Measurements from ENCODE around the gene CSTB. TPM values are rescaled to one million over a fixed set of nuclear protein-coding genes. Genes with fewer than 3 reads are reported as not detected.

The CSTB gene
- total and polyA plus RNA-seq, 2 of the 8 experiments (the other 6 are each of a cell fraction or from before 2014, with no cell fraction given): 53.8 to 64.1 TPM

DNA sequence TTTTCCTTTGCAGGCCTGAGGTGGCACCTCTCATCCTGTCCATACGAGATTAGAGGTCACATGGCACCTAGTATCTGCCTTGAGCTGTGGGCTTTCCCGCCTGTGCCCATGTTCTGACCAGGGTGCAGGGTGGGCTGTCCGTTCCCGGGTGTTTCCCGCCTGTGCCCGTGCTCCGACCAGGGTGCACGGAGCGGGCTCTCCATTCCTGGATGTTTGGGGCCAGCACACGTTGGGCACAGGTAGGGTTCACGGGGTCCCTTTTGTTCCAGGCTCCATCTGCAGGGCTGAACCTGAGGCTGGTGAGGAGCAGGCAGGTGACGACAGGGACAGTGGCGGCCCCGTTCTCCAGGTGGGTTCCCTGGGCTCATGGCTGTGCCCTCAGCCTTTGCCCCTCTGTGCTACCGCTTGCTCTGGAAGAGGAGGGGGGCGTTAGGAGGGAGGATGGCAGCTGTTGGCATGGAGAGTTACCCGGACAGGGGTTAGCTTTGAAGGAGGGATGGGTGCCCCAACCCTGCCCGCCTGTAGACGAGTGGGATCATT is 23.3 kb upstream of the CSTB start:
- Histone ChIP-seq H3K23me2 (ENCODE audit: low read depth, low read length) (no peaks in the 10 kb centered on the region), H3K4ac (replicated peaks; ENCODE audit: insufficient read length, low read depth, low read length) (no peak overlapping the region), H4K5ac (ENCODE audit: insufficient read length, low read depth, low read length) (no peak overlapping the region), H2BK12ac (ENCODE audit: low read depth, low read length) (no peak overlapping the region), H2BK20ac (ENCODE audit: low read length) (no peak overlapping the region), H3K9me3 (ENCODE audit: insufficient read depth in 2 of 2, low read depth in 1 of 2, low read length in 1 of 2) (no peaks in the 10 kb centered on the region), H4K8ac (ENCODE audit: extremely low read depth, insufficient read depth, low read length) (no peak overlapping the region; the same call in 1 of the 2 replicates), H3K18ac (ENCODE audit: extremely low read depth, low read length) (no peak overlapping the region), H3K4me1 (replicated peaks in 1 of 4; ENCODE audit: control insufficient read depth in 3 of 4, insufficient read depth in 4 of 4, low read length in 3 of 4) (no peaks in the 10 kb centered on the region), H2AK5ac (ENCODE audit: low read depth, low read length) (no peak overlapping the region), H2BK120ac (replicated peaks; ENCODE audit: low read depth, low read length) (no peak overlapping the region), H3K14ac (ENCODE audit: insufficient read length) (no peak overlapping the region), H3K4me3 (ENCODE audit: extremely low read depth in 1 of 4, insufficient read depth in 2 of 4, low read depth in 3 of 4, low read length in 4 of 4) (no peak overlapping the region), H2AFZ (ENCODE audit: low read length) (no peak overlapping the region), H4K91ac (replicated peaks; ENCODE audit: insufficient read length, low read length) (no peak overlapping the region), H3K27ac (ENCODE audit: low read depth, low read length) (no peak overlapping the region), H3K36me3 (ENCODE audit: control insufficient read depth in 2 of 4, insufficient read depth in 4 of 4, low read length in 3 of 4) (peaks cover 42 to 88% (median 80%) of the 10 kb centered on the region in 4 experiments), H3K79me2 (ENCODE audit: control insufficient read depth in 1 of 2, insufficient read depth in 2 of 2, low read length in 2 of 2) (0 out of 4 replicates have a peak, but pooled peaks cover 0 to 1% of the 10 kb centered on the region in 2 experiments), H3K23ac (ENCODE audit: insufficient read length) (no peak overlapping the region), H4K20me1 (replicated peaks in 1 of 2; ENCODE audit: control insufficient read depth in 1 of 2, insufficient read depth in 2 of 2, low read length in 2 of 2) (peaks cover 26 to 31% of the 10 kb centered on the region in 2 experiments), H3K56ac (replicated peaks; ENCODE audit: insufficient read length, low read depth, low read length) (no peak overlapping the region), H2BK15ac (ENCODE audit: low read length) (no peak overlapping the region), H3K79me1 (ENCODE audit: low read depth, low read length) (peaks cover 4% of the 10 kb centered on the region), H3K4me2 (ENCODE audit: insufficient read depth in 1 of 2, low read depth in 2 of 2, low read length in 2 of 2) (no peak overlapping the region), H3K27me3 (replicated peaks in 1 of 4; ENCODE audit: control insufficient read depth in 3 of 4, extremely low read depth in 1 of 4, insufficient read depth in 3 of 4, low read length in 3 of 4) (no peaks in the 10 kb centered on the region), H3K9ac (replicated peaks in 1 of 4; ENCODE audit: extremely low read depth in 1 of 4, low read depth in 3 of 4, low read length in 3 of 4) (no peak overlapping the region), H2BK5ac (ENCODE audit: low read depth, low read length) (no peak overlapping the region)
- DNase-seq (ENCODE audit: low read depth in 1 of 2, low spot score in 2 of 2): no peak
- CTCF ChIA-PET (ENCODE audit: partially characterized antibody): interaction anchor here (1.1 to 2.2 kb wide), 3 partner anchors 9 to 13 kb away, joined by 3 to 6 read pairs (median 4); partner anchors contain the start of gene RRP1
- 96% methylated on average over 18 of the region's 19 CpGs; no CpG with 5 or more reads in 1 of the 2 experiments for WGBS, 2 experiments (ENCODE audit: extremely low coverage in 1 of 2, insufficient coverage in 1 of 2, insufficient read length in 1 of 2, insufficient replicate concordance in 2 of 2, low coverage in 1 of 2, low lambda C conversion rate in 2 of 2, missing lambda C conversion rate in 1 of 2)
- POLR2A ChIA-PET (ENCODE audit: partially characterized antibody): interaction anchor here (1.0 to 3.6 kb wide), 4 partner anchors 9 to 68 kb away, joined by 3 to 19 read pairs (median 4); partner anchors contain the start of gene RRP1
- FAIRE-seq: no peak
- TF ChIP-seq SUZ12 (IDR thresholded peaks at IDR 0.05; ENCODE audit: low read length) (no peak), BRCA1 (IDR thresholded peaks at IDR 0.05; ENCODE audit: low read depth, low read length) (no peak), NANOG (IDR thresholded peaks at IDR 0.05; ENCODE audit: insufficient read depth, low read depth, low read length, poor library complexity, severe bottlenecking) (no peak), CBX5 (IDR thresholded peaks at IDR 0.05; ENCODE audit: low read depth, low read length) (no peak), CHD2 (IDR thresholded peaks at IDR 0.05; ENCODE audit: low read length) (no peak), BCL11A (IDR thresholded peaks at IDR 0.05; ENCODE audit: low read depth in 2 of 2, low read length in 2 of 2) (no peak), BACH1 (IDR thresholded peaks at IDR 0.05; ENCODE audit: low read length) (no peak), TEAD4 (IDR thresholded peaks at IDR 0.05; ENCODE audit: low read depth, low read length) (no peak), SP4 (IDR thresholded peaks at IDR 0.05; ENCODE audit: low read length) (no peak)
- TF ChIP-seq, protein P1, sequence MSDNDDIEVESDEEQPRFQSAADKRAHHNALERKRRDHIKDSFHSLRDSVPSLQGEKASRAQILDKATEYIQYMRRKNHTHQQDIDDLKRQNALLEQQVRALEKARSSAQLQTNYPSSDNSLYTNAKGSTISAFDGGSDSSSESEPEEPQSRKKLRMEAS (IDR thresholded peaks at IDR 0.05): no peak
- TF ChIP-seq, protein P2, sequence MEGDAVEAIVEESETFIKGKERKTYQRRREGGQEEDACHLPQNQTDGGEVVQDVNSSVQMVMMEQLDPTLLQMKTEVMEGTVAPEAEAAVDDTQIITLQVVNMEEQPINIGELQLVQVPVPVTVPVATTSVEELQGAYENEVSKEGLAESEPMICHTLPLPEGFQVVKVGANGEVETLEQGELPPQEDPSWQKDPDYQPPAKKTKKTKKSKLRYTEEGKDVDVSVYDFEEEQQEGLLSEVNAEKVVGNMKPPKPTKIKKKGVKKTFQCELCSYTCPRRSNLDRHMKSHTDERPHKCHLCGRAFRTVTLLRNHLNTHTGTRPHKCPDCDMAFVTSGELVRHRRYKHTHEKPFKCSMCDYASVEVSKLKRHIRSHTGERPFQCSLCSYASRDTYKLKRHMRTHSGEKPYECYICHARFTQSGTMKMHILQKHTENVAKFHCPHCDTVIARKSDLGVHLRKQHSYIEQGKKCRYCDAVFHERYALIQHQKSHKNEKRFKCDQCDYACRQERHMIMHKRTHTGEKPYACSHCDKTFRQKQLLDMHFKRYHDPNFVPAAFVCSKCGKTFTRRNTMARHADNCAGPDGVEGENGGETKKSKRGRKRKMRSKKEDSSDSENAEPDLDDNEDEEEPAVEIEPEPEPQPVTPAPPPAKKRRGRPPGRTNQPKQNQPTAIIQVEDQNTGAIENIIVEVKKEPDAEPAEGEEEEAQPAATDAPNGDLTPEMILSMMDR (IDR thresholded peaks at IDR 0.05; ENCODE audit: control extremely low read depth in 1 of 3, insufficient read depth in 1 of 3, low read depth in 1 of 3, low read length in 3 of 3): no peak
